C4-2B (cell line): Measurements from ENCODE around the gene PLXNA4.

Experiments
- H3K27ac ChIP-seq: fragments of 450-650 bp; 2 replicates; pipeline ENCODE4 v1.5.1; 2017
- ZFX ChIP-seq: fragments of 450-650 bp; IDR thresholded peaks from 2 replicates; pipeline ENCODE4 v1.6.1; 2017
- TF ChIP-seq, protein P1 (sequence below): fragments of 450-650 bp; conservative IDR thresholded peaks from 2 replicates; pipeline ENCODE4 v1.5.1; 2017; ENCODE audit warnings: mild to moderate bottlenecking

Gene PLXNA4

DNA sequence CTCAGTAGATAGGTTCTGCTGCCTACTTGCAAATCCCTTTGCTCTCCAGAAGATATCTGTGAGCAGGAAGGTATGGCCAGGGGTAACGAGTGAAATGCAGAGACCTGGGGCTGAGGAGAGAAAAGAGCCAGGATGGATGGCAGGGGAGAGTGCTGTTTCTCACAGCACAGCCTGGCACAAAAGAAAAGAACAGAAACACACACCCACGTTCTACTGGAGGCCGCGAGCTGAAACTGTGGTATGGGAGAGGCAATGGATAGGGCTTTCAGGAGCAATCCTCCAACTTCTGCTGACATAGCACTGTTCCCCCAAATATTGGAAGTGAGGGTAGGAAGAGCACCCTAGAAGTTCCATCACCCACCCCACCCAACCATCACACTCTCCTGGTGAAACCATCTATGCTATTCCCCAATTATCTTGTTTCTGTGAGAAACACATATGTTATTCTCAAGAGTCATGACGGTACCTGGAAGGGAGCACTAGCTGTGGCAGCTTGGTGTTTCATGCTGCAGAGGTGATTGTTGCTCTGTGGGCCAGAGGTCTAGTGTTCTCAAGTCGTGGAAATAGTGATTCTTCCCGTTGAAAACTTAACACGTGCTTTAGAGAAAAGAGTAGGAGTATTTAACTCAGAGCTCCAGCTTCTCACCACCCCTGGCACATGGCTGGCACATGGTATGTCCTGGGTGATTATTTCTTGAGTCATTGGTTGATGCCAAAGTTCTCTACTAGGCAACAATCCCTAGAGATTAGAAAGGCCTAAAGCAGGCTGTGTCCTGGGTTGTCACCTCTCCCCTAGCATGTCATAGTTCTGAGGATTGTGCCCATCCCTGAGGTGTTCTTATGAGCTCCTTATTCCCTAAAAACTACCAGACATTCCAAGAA, 198.3 kb downstream of the PLXNA4 start:
- no peak overlapping the region for H3K27ac ChIP-seq
- no peak for TF ChIP-seq ZFX
- TF ChIP-seq, protein P1, sequence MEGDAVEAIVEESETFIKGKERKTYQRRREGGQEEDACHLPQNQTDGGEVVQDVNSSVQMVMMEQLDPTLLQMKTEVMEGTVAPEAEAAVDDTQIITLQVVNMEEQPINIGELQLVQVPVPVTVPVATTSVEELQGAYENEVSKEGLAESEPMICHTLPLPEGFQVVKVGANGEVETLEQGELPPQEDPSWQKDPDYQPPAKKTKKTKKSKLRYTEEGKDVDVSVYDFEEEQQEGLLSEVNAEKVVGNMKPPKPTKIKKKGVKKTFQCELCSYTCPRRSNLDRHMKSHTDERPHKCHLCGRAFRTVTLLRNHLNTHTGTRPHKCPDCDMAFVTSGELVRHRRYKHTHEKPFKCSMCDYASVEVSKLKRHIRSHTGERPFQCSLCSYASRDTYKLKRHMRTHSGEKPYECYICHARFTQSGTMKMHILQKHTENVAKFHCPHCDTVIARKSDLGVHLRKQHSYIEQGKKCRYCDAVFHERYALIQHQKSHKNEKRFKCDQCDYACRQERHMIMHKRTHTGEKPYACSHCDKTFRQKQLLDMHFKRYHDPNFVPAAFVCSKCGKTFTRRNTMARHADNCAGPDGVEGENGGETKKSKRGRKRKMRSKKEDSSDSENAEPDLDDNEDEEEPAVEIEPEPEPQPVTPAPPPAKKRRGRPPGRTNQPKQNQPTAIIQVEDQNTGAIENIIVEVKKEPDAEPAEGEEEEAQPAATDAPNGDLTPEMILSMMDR = no peak

DNA sequence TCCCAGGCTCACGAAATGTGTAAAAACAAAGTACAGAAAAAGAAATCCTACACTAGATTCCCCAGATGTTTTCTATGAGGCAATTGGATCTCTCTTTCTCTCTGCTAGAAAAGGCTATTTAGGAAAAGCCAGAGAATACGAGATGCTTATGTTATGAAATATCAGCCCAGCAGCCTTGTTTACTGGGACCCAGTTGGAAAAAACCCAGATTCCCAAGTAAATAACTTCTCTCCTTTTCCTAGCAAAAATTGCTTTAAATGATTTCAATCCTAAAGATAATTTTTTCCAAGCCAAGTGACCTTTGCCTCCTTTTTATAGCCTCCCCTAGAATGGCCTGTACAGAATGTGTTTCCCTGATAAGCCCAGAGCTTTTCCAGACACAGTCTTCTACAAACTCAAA, 199.3 kb downstream of the PLXNA4 start:
- TF ChIP-seq, protein P1 = no peak
- TF ChIP-seq ZFX = no peak
- no peak overlapping the region for H3K27ac ChIP-seq

DNA sequence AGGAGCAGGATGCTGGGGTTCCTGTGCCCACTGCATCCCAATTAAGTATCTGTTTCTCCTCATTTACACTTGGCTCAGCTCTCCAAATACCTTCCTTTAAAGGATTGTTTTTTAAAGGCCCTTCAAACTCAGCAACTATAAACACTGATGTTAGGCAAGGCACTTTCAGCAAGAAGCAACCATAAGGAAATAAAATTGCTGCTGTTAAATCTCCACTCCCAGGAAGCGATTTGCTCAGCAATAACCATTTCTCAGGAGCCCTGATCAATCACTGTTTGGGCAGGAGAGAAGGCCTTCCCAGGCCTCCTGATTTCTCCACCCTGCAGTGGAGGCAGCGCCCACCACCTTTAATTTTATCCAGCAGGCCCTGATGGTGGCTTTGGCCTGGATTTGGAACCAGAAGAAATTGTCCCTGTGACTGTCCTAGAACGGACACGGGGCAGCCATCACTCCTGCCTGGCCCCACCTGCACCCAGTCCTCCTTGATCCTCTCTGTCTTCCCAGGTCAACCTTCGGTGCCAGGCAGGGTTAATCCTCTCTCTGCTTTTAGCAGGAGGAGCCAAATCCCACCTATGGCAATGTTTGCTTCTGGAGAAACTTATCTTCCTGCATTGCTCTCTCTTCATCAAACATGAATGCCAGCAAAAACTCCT, 199.8 kb downstream of the PLXNA4 start:
- no peak overlapping the region for H3K27ac ChIP-seq
- TF ChIP-seq ZFX = no peak
- TF ChIP-seq, protein P1 = no peak

DNA sequence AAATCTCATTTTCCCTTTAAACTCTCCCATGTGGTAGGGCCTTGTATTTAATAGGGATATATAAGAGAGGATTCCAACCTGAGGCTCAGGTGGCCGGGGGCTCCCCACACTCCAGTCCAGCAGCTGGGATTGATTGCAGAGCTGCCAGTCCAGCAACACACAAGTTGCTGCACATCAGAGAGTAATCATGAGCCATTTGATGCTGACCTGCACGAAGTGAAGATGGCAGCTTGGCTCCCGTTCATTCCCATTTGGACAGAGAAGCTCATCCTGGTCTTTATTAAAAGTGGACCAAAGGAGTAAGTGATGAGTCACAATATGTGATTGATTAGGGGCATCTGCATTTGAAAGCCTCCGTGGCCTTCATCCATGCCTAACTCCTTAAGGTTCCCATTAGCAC, 202.4 kb downstream of the PLXNA4 start:
- no peak for TF ChIP-seq ZFX
- TF ChIP-seq, protein P1 = no peak
- H3K27ac ChIP-seq = no peak overlapping the region

DNA sequence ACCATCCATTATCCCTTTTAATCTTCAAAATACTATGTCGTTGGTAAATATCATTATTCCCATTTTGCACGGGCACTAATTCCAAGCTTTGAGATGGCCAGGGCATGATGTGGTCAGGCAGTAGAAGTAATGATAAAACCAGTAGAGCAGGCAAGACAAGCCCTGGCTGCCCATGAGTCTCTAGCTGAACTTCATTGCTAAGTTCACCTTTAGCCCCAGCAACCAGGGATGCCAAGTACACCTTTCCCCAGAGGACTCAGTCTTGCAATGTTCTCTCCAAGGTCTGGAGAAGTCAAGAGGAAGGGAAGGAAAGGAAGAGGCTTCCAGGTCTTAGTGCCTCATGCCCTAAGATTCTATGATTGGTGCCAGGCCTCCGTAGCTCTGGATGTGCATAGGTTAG, 203.2 kb downstream of the PLXNA4 start:
- no peak for TF ChIP-seq ZFX
- TF ChIP-seq, protein P1 = no peak
- no peak overlapping the region for H3K27ac ChIP-seq

DNA sequence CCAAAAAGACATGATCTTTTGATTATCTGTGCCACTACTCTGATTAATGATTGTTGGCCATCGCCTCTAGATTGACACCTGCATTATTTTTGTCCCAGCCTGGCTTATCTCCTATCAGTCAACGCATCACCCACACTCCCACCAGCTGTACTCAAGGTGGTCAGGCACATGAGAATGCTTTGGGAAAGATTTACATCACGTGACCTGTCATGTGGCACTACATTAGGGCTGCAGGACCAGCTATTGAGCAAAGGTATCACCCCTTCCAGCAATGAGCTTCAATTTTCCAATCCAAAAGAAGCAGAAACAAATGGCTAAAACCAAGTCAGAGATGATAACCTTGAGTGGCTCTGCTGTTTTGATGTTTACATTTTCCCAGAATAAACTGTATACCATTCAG, 204.3 kb downstream of the PLXNA4 start:
- H3K27ac ChIP-seq = no peak overlapping the region
- TF ChIP-seq, protein P1 = no peak
- no peak for TF ChIP-seq ZFX

DNA sequence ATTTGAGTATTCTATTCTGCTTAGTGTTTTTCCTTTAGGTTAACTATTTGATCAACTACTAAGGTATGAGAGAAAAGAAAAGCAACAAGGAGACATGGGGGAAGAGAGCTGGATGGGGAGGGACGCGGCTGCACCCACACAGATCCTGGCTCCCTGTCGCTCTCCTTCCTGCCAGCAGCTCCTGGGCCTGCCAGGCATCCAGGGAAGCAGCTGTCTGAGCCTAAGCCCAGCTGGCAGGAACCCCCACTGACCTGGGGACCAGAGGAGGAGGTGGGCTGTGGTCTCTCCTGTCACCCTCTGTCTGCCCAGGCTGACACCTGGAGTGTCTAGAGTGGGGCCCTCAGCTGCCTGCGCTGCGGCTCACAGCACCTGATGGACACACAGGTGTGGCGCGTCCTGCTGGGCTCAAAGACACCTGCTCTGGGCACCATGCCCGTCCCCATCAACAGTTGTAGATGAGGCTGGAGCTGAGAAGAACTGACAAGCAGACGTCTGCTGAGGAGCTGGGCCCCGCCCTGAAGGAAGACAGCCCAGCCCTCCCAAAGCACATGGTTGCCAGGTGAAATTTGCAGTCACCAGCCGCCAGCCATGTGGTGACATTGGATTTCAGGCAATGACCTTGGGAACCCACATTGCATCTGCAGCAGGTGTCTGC, 207.9 kb downstream of the PLXNA4 start:
- H3K27ac ChIP-seq = no peak overlapping the region
- TF ChIP-seq ZFX = no peak
- TF ChIP-seq, protein P1 = no peak
